Keratinocyte (primary cell): Measurements from ENCODE around the gene XRN2. TPM values are rescaled to one million over a fixed set of nuclear protein-coding genes. Genes with fewer than 3 reads are reported as not detected.

ENCODE experiments used
- DNase-seq: peaks from one replicate; pipeline ENCODE4 v3.0.0-alpha.2; 2011; ENCODE audit warnings: low read depth, missing footprints, low spot score
- FAIRE-seq: peaks from 2 replicates; lab custom pipeline; 2011; peaks lifted over from hg19 to GRCh38; lab: Jason Lieb, UNC
- H2AFZ ChIP-seq: 2 replicates; pipeline ENCODE4 v1.6.0; 2012; ENCODE audit warnings: low read length, control low read depth, inconsistent platforms; ENCODE audit not compliant: control insufficient read depth
- H3K27ac ChIP-seq: 2 replicates; pipeline ENCODE4 v1.5.1; 2011; ENCODE audit warnings: low read length; ENCODE audit not compliant: control insufficient read depth, insufficient read depth
- H3K27me3 ChIP-seq: 3 replicates; pipeline ENCODE4 v1.6.0; 2011; ENCODE audit warnings: low read length; ENCODE audit not compliant: control insufficient read depth, insufficient read depth; ENCODE audit errors: extremely low read depth
- H3K36me3 ChIP-seq, 2 experiments: 2 replicates in 1 of 2; 3 replicates in 1 of 2; pipeline ENCODE4 v1.5.1; 2011; ENCODE audit warnings: low read length in 2 of 2, mild to moderate bottlenecking in 1 of 2; ENCODE audit not compliant: control insufficient read depth in 2 of 2, insufficient read depth in 2 of 2; ENCODE audit errors: extremely low read depth in 1 of 2
- H3K4me1 ChIP-seq: 3 replicates; pipeline ENCODE4 v1.5.1; 2011; ENCODE audit warnings: low read length; ENCODE audit not compliant: control insufficient read depth, insufficient read depth; ENCODE audit errors: extremely low read depth
- H3K4me2 ChIP-seq: 3 replicates; pipeline ENCODE4 v1.6.0; 2011; ENCODE audit warnings: low read depth, low read length; ENCODE audit not compliant: control insufficient read depth, insufficient read depth; ENCODE audit errors: extremely low read depth
- H3K4me3 ChIP-seq, 3 experiments: fragments of 200-600 bp in 1 of 3; sonication (generic) in 1 of 3; 2 replicates in 2 of 3; 3 replicates in 1 of 3; pipeline ENCODE4 v1.5.1; 2011 to 2016; ENCODE audit warnings: low read length in 3 of 3, mild to moderate bottlenecking in 3 of 3, control low read depth in 2 of 3, inconsistent platforms in 1 of 3, low read depth in 1 of 3, mixed read lengths in 1 of 3, mixed run types in 1 of 3, moderate library complexity in 1 of 3; ENCODE audit not compliant: control insufficient read depth in 2 of 3, insufficient read depth in 2 of 3; ENCODE audit errors: extremely low read depth in 1 of 3
- H3K79me2 ChIP-seq: 2 replicates; pipeline ENCODE4 v1.6.0; 2012; ENCODE audit warnings: low read length; ENCODE audit not compliant: control insufficient read depth, insufficient read depth
- H3K9ac ChIP-seq: 3 replicates; pipeline ENCODE4 v1.6.0; 2011; ENCODE audit warnings: low read length; ENCODE audit not compliant: control insufficient read depth, insufficient read depth; ENCODE audit errors: extremely low read depth
- H3K9me1 ChIP-seq: 3 replicates; pipeline ENCODE4 v1.6.0; 2011; ENCODE audit warnings: low read length; ENCODE audit not compliant: control insufficient read depth, insufficient read depth; ENCODE audit errors: extremely low read depth
- H3K9me3 ChIP-seq: 2 replicates; pipeline ENCODE4 v1.5.1; 2012; ENCODE audit warnings: low read depth, low read length; ENCODE audit not compliant: control insufficient read depth
- H4K20me1 ChIP-seq: 3 replicates; pipeline ENCODE4 v1.6.0; 2011; ENCODE audit warnings: low read length; ENCODE audit not compliant: control insufficient read depth, insufficient read depth; ENCODE audit errors: extremely low read depth
- CTCF ChIP-seq, 3 experiments: IDR thresholded peaks in 1 of 3; conservative IDR thresholded peaks in 1 of 3; optimal IDR thresholded peaks in 1 of 3; 2 replicates in 2 of 3; 3 replicates in 1 of 3; pipeline versions ENCODE3 to v1.5.1; 2011; ENCODE audit warnings: low read length in 3 of 3, mild to moderate bottlenecking in 3 of 3, moderate library complexity in 2 of 3, control low read depth in 1 of 3, inconsistent platforms in 1 of 3; ENCODE audit not compliant: insufficient read depth in 2 of 3; ENCODE audit errors: extremely low read depth in 1 of 3
- EZH2 ChIP-seq: IDR thresholded peaks from one replicate; pipeline ENCODE4 v1.6.1; 2012; ENCODE audit warnings: inconsistent platforms, mild to moderate bottlenecking, low read length, moderate library complexity
- dilution Hi-C: fragments of 300-500 bp; cut with MboI; formaldehyde crosslinking; loops from one replicate; pipeline ENCODE4 v1.7.0; 2020; ENCODE audit warnings: low sequenced_read_pairs; ENCODE audit not compliant: extremely low pct_ligation_motif_present
- polyA plus RNA-seq, 5 experiments: library from polyadenylated mRNA; depleted of rRNA in 3 of 5; stranded (reverse) in 3 of 5; stranded (forward) in 1 of 5; unstranded in 1 of 5; fragments of >200 nt; gene quantifications; 1 replicate in 1 of 5; 2 replicates in 3 of 5; 3 replicates in 1 of 5; pipeline versions ENCODE4 v1.2.1 to v1.2.3, GENCODE V29; 2011 to 2012; ENCODE audit warnings: missing spikeins in 2 of 5, low read depth in 1 of 5, low replicate concordance in 1 of 5

Gene XRN2
- polyA plus RNA-seq, 1 donor (not counting 4 experiments of a cell fraction or from before 2014, with no cell fraction given) = 85.8 TPM

DNA sequence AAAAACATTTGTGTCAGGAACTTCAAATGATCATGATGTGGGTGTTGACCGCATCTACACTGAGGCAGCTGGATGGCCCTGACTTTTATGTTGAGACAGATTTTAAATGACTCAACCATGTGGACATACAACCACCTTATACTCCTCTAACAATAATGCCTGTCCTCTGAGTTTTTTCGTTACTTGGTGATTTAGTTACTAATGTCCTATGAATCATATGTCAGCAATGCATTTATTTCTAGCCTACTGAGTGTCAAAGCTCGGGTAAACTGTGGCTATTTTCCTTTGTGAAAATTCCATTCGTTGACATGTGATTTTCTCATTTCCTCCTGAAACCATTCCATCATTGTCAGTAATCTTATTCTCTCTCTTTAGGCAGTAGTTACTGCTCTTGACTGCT is 133.1 kb downstream of the XRN2 start:
- no peaks in the 10 kb centered on the region for H3K9me3 ChIP-seq
- dilution Hi-C loops = no loop called here
- peaks cover 17% of the 10 kb centered on the region for H3K4me1 ChIP-seq
- H3K9me1 ChIP-seq = no peaks in the 10 kb centered on the region
- TF ChIP-seq CTCF (optimal IDR thresholded peaks at IDR 0.05 in 1 of 3, IDR thresholded peaks at IDR 0.05 in 1 of 3, conservative IDR thresholded peaks at IDR 0.05 in 1 of 3; ENCODE audit: extremely low read depth in 1 of 3, insufficient read depth in 2 of 3, low read length in 3 of 3) (no peak), EZH2 (no peak)
- H3K4me2 ChIP-seq = no peak overlapping the region
- no peaks in the 10 kb centered on the region for H3K27me3 ChIP-seq
- H4K20me1 ChIP-seq = no peaks in the 10 kb centered on the region
- FAIRE-seq (peak; percentile 76), DNase-seq (peak; percentile 40)
- H3K79me2 ChIP-seq = no peaks in the 10 kb centered on the region
- H2AFZ ChIP-seq = no peak overlapping the region
- no peak overlapping the region for H3K4me3 ChIP-seq
- no peak overlapping the region for H3K27ac ChIP-seq
- no peaks in the 10 kb centered on the region for H3K36me3 ChIP-seq
- no peak overlapping the region for H3K9ac ChIP-seq

DNA sequence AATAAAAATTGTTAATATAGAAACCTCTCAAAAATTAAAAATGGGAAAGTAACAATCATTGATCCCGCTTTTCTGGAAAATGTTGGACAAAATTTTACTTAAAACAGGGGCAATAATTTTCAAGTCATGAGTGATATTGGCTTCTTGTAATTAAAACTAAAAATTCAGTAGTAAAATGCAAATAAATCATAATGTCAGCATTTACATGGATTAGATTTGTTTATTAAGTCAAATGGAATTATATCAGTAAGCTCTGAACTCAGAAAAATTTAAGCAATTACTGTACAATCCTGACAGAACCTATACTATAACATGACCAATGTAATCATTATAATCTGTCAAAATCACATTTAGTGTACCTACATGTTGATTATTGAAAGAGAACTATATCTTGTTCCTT is 134.1 kb downstream of the XRN2 start:
- dilution Hi-C loops = no loop called here
- no peak overlapping the region for H3K9ac ChIP-seq
- no peaks in the 10 kb centered on the region for H3K27me3 ChIP-seq
- no peak overlapping the region for H3K27ac ChIP-seq
- H3K4me2 ChIP-seq = no peak overlapping the region
- H3K9me1 ChIP-seq = no peaks in the 10 kb centered on the region
- no peak overlapping the region for H3K4me3 ChIP-seq
- DNase-seq (no peak), FAIRE-seq (no peak)
- no peak overlapping the region for H2AFZ ChIP-seq
- no peaks in the 10 kb centered on the region for H3K36me3 ChIP-seq
- H4K20me1 ChIP-seq = no peaks in the 10 kb centered on the region
- H3K9me3 ChIP-seq = no peaks in the 10 kb centered on the region
- H3K4me1 ChIP-seq = peaks cover 17% of the 10 kb centered on the region
- no peaks in the 10 kb centered on the region for H3K79me2 ChIP-seq
- TF ChIP-seq EZH2 (no peak), CTCF (optimal IDR thresholded peaks at IDR 0.05 in 1 of 3, IDR thresholded peaks at IDR 0.05 in 1 of 3, conservative IDR thresholded peaks at IDR 0.05 in 1 of 3; ENCODE audit: extremely low read depth in 1 of 3, insufficient read depth in 2 of 3, low read length in 3 of 3) (no peak)
